Gastroesophageal sphincter (tissue), 3 donors: ENCODE results near the gene USP17L24.
"Not testable (repeated sequence)": the region's sequence is repeated elsewhere in the genome, so short reads cannot be mapped to it uniquely, and the experiment has no call there.

Experiments
- CTCF ChIP-seq, 4 experiments: fragments of 200-600 bp in 2 of 4; fragments of 450-650 bp in 2 of 4; sonication (generic) in 1 of 4; IDR thresholded peaks; one replicate each; pipeline ENCODE4 v1.5.1; 2017 to 2019; ENCODE audit warnings: antibody characterized with exemption in 4 of 4, mild to moderate bottlenecking in 2 of 4, moderate library complexity in 2 of 4
- POLR2A ChIP-seq, 2 donors: fragments of 450-650 bp; IDR thresholded peaks; one replicate each; pipeline ENCODE4 v1.6.1; 2017; ENCODE audit warnings: antibody characterized with exemption in 2 of 2, mild to moderate bottlenecking in 2 of 2, moderate library complexity in 1 of 2

GRCh38 chr4:9339103-9339502 is 14.1 kb downstream of the USP17L24 start, which contains the start of gene USP17L5:
- not testable (repeated sequence) for TF ChIP-seq CTCF, POLR2A (IDR thresholded peaks at IDR 0.05)
